ENCODE data around the gene ZMIZ1. TPM values are rescaled to one million over a fixed set of nuclear protein-coding genes. Genes with fewer than 3 reads are reported as not detected.

ZMIZ1 gene
- total RNA-seq, 5 donors from 2014 or later (not counting 1 experiment from before 2014, with no cell fraction given): 16.8 to 27.1 (median 21.2) TPM

- no peak overlapping the region for H3K27ac Mint-ChIP-seq
- H3K4me1 ChIP-seq (ENCODE audit: control insufficient read depth in 1 of 2, extremely low read depth in 1 of 2, insufficient read depth in 2 of 2, low read length in 2 of 2): peaks cover 12 to 28% of the 10 kb centered on the region in 2 experiments
Observed at GRCh38 chr10:79131836-79132631, 63.3 kb downstream of the ZMIZ1 start.

GRCh38 chr10:79132681-79133381, 64.1 kb downstream of the ZMIZ1 start:
- H3K27ac Mint-ChIP-seq: peak overlapping the region in 1 of 2 donors; percentile 67
- Histone ChIP-seq H3K9me3 (no peaks in the 10 kb centered on the region), H3K36me3 (ENCODE audit: control insufficient read depth in 2 of 2, extremely low read depth in 1 of 2, insufficient read depth in 1 of 2, low read length in 1 of 2) (no peaks in the 10 kb centered on the region), H3K4me3 (ENCODE audit: control insufficient read depth in 1 of 2, extremely low read depth in 1 of 2, low read length in 1 of 2) (no peak overlapping the region), H3K27me3 (replicated peaks in 1 of 2; ENCODE audit: control insufficient read depth in 2 of 2, extremely low read depth in 1 of 2, insufficient read depth in 2 of 2, low read length in 1 of 2) (no peaks in the 10 kb centered on the region), H3K4me1 (ENCODE audit: control insufficient read depth in 1 of 2, extremely low read depth in 1 of 2, insufficient read depth in 2 of 2, low read length in 2 of 2) (peaks cover 20 to 36% of the 10 kb centered on the region in 2 experiments), H3K27ac (ENCODE audit: low read length) (no peak overlapping the region)
- H3K36me3 Mint-ChIP-seq: peaks cover 3% of the 10 kb centered on the region
- ChIA-PET CTCF (no interaction called here), POLR2A (no interaction called here)
- DNase-seq: no peak
- no peak for ATAC-seq (replicated peaks in 1 of 4)
- no peak overlapping the region for H3K4me3 Mint-ChIP-seq
- H3K4me1 Mint-ChIP-seq: peaks cover 40 to 54% (median 50%) of the 10 kb centered on the region in 3 donors
- H3K9me3 Mint-ChIP-seq: no peaks in the 10 kb centered on the region
- WGBS (ENCODE audit: insufficient coverage): 100% methylated on average over 1 of the region's 7 CpGs
- H3K27me3 Mint-ChIP-seq: no peaks in the 10 kb centered on the region

More at GRCh38 chr10:79131836-79132631, 63.3 kb downstream of the ZMIZ1 start:
- Histone ChIP-seq H3K27ac (ENCODE audit: low read length) (no peak overlapping the region), H3K36me3 (ENCODE audit: control insufficient read depth in 2 of 2, extremely low read depth in 1 of 2, insufficient read depth in 1 of 2, low read length in 1 of 2) (peaks cover 0 to 3% of the 10 kb centered on the region in 2 donors), H3K9me3 (no peaks in the 10 kb centered on the region), H3K27me3 (replicated peaks in 1 of 2; ENCODE audit: control insufficient read depth in 2 of 2, extremely low read depth in 1 of 2, insufficient read depth in 2 of 2, low read length in 1 of 2) (no peaks in the 10 kb centered on the region), H3K4me3 (ENCODE audit: control insufficient read depth in 1 of 2, extremely low read depth in 1 of 2, low read length in 1 of 2) (no peak overlapping the region)
- Mint-ChIP-seq H3K4me1 (peaks cover 35 to 47% (median 42%) of the 10 kb centered on the region in 3 donors), H3K9me3 (no peaks in the 10 kb centered on the region), H3K4me3 (no peak overlapping the region), H3K36me3 (peaks cover 3% of the 10 kb centered on the region), H3K27me3 (no peaks in the 10 kb centered on the region)
- ChIA-PET CTCF (no interaction called here), POLR2A (interaction anchor here in 1 of 2 donors (0.6 kb wide), 1 partner anchor 170 kb away, joined by 6 read pairs; no protein-coding TSS in a partner anchor)
- WGBS (ENCODE audit: insufficient coverage): 52% methylated on average over 8 of the region's 13 CpGs
- no peak for ATAC-seq (replicated peaks in 1 of 4)
- no peak for DNase-seq

DNA sequence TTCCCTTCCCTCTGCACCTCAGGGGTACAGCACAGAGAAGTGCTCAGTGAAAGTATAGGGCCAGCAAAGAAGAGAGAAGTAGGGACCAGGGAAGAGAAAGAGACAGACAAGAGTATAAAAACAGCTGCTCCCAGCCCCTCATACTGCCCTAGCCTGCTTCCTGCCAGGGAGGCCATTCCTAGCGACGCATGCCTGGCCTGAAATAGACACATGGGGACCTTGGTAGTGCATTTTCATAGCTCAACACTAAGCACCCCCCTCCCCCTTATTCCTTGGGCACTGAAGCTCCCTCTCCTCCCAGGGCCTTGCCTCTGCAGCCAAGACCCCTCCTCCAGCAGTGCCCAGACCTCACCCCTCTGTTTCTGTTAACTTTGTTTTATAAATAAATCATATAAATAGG, 64.7 kb downstream of the ZMIZ1 start:
- peaks cover 24 to 41% of the 10 kb centered on the region in 2 experiments for H3K4me1 ChIP-seq (ENCODE audit: control insufficient read depth in 1 of 2, extremely low read depth in 1 of 2, insufficient read depth in 2 of 2, low read length in 2 of 2)
- no peaks in the 10 kb centered on the region for H3K9me3 ChIP-seq
- peak overlapping the region in 1 of 2 donors; percentile 67 for H3K27ac Mint-ChIP-seq
- no peaks in the 10 kb centered on the region for H3K36me3 ChIP-seq (ENCODE audit: control insufficient read depth in 2 of 2, extremely low read depth in 1 of 2, insufficient read depth in 1 of 2, low read length in 1 of 2)
- ChIA-PET CTCF (no interaction called here), POLR2A (no interaction called here)
- no peaks in the 10 kb centered on the region for H3K9me3 Mint-ChIP-seq
- H3K36me3 Mint-ChIP-seq: peaks cover 3% of the 10 kb centered on the region
- H3K4me3 ChIP-seq (ENCODE audit: control insufficient read depth in 1 of 2, extremely low read depth in 1 of 2, low read length in 1 of 2): no peak overlapping the region
- H3K4me1 Mint-ChIP-seq: peaks cover 42 to 56% (median 52%) of the 10 kb centered on the region in 3 donors
- H3K27me3 Mint-ChIP-seq: no peaks in the 10 kb centered on the region
- H3K27me3 ChIP-seq (replicated peaks in 1 of 2; ENCODE audit: control insufficient read depth in 2 of 2, extremely low read depth in 1 of 2, insufficient read depth in 2 of 2, low read length in 1 of 2): no peaks in the 10 kb centered on the region
- no CpG with 5 or more reads among the region's 2 CpGs for whole genome bisulfite sequencing (ENCODE audit: insufficient coverage)
- H3K4me3 Mint-ChIP-seq: no peak overlapping the region
- DNase-seq (no peak), ATAC-seq (replicated peaks in 1 of 4) (no peak)
- no peak overlapping the region for H3K27ac ChIP-seq (ENCODE audit: low read length)

- peaks cover 39 to 64% (median 59%) of the 10 kb centered on the region in 3 donors for H3K4me1 Mint-ChIP-seq
- no peaks in the 10 kb centered on the region for H3K36me3 ChIP-seq (ENCODE audit: control insufficient read depth in 2 of 2, extremely low read depth in 1 of 2, insufficient read depth in 1 of 2, low read length in 1 of 2)
- H3K4me3 Mint-ChIP-seq: no peak overlapping the region
- H3K27me3 ChIP-seq (replicated peaks in 1 of 2; ENCODE audit: control insufficient read depth in 2 of 2, extremely low read depth in 1 of 2, insufficient read depth in 2 of 2, low read length in 1 of 2): no peaks in the 10 kb centered on the region
- H3K36me3 Mint-ChIP-seq: peaks cover 22% of the 10 kb centered on the region
- H3K9me3 ChIP-seq: no peaks in the 10 kb centered on the region
- H3K27ac Mint-ChIP-seq: peak overlapping the region; percentile 88 to 89
- H3K4me1 ChIP-seq (ENCODE audit: control insufficient read depth in 1 of 2, extremely low read depth in 1 of 2, insufficient read depth in 2 of 2, low read length in 2 of 2): peaks cover 24 to 54% of the 10 kb centered on the region in 2 experiments
- no peaks in the 10 kb centered on the region for H3K27me3 Mint-ChIP-seq
- peak overlapping the region; percentile 46 for H3K27ac ChIP-seq (ENCODE audit: low read length)
- DNase-seq: no peak
- no peak overlapping the region for H3K4me3 ChIP-seq (ENCODE audit: control insufficient read depth in 1 of 2, extremely low read depth in 1 of 2, low read length in 1 of 2)
- 94% methylated on average over 8 of the region's 9 CpGs for WGBS (ENCODE audit: insufficient coverage)
- POLR2A ChIA-PET: no interaction called here
- no peaks in the 10 kb centered on the region for H3K9me3 Mint-ChIP-seq
- ATAC-seq (replicated peaks in 1 of 4): no peak
- CTCF ChIA-PET: no interaction called here
Observed at GRCh38 chr10:79135790-79136189, 67.0 kb downstream of the ZMIZ1 start.

- peak overlapping the region; percentile 88 to 89 for H3K27ac Mint-ChIP-seq
- no peaks in the 10 kb centered on the region for H3K9me3 Mint-ChIP-seq
- CTCF ChIA-PET: no interaction called here
- H3K27me3 ChIP-seq (replicated peaks in 1 of 2; ENCODE audit: control insufficient read depth in 2 of 2, extremely low read depth in 1 of 2, insufficient read depth in 2 of 2, low read length in 1 of 2): no peaks in the 10 kb centered on the region
- H3K4me3 ChIP-seq (ENCODE audit: control insufficient read depth in 1 of 2, extremely low read depth in 1 of 2, low read length in 1 of 2): no peak overlapping the region
- H3K9me3 ChIP-seq: no peaks in the 10 kb centered on the region
- H3K27me3 Mint-ChIP-seq: no peaks in the 10 kb centered on the region
- H3K27ac ChIP-seq (ENCODE audit: low read length): peak overlapping the region; percentile 46
- H3K4me3 Mint-ChIP-seq: peak overlapping the region; percentile 19 to 72 (median 47)
- WGBS (ENCODE audit: insufficient coverage): 16% methylated on average over 2 of the region's 2 CpGs
- POLR2A ChIA-PET: no interaction called here
- no peaks in the 10 kb centered on the region for H3K36me3 ChIP-seq (ENCODE audit: control insufficient read depth in 2 of 2, extremely low read depth in 1 of 2, insufficient read depth in 1 of 2, low read length in 1 of 2)
- DNase-seq (peak in 1 of 35 experiments; percentile 19), ATAC-seq (replicated peaks in 1 of 4) (peak; percentile 43 to 54 (median 44))
- peaks cover 24 to 54% of the 10 kb centered on the region in 2 experiments for H3K4me1 ChIP-seq (ENCODE audit: control insufficient read depth in 1 of 2, extremely low read depth in 1 of 2, insufficient read depth in 2 of 2, low read length in 2 of 2)
- peaks cover 26% of the 10 kb centered on the region for H3K36me3 Mint-ChIP-seq
- H3K4me1 Mint-ChIP-seq: peaks cover 39 to 68% (median 63%) of the 10 kb centered on the region in 3 donors
Observed at GRCh38 chr10:79136236-79137005, 67.7 kb downstream of the ZMIZ1 start.

GRCh38 chr10:79137300-79137756, 68.6 kb downstream of the ZMIZ1 start:
- ChIA-PET CTCF (no interaction called here), POLR2A (no interaction called here)
- DNase-seq (no peak), ATAC-seq (replicated peaks in 1 of 4) (peak in 2 of 4 experiments; percentile 8 to 20)
- Mint-ChIP-seq H3K4me3 (peak overlapping the region; percentile 31 to 72 (median 54)), H3K4me1 (peaks cover 36 to 73% (median 73%) of the 10 kb centered on the region in 3 donors), H3K27ac (peak overlapping the region; percentile 85 to 91), H3K9me3 (no peaks in the 10 kb centered on the region), H3K36me3 (peaks cover 35% of the 10 kb centered on the region), H3K27me3 (no peaks in the 10 kb centered on the region)
- Histone ChIP-seq H3K27ac (ENCODE audit: low read length) (peak overlapping the region; percentile 28), H3K4me1 (ENCODE audit: control insufficient read depth in 1 of 2, extremely low read depth in 1 of 2, insufficient read depth in 2 of 2, low read length in 2 of 2) (peaks cover 22 to 54% of the 10 kb centered on the region in 2 experiments), H3K4me3 (ENCODE audit: control insufficient read depth in 1 of 2, extremely low read depth in 1 of 2, low read length in 1 of 2) (peak overlapping the region; percentile 30 to 31), H3K9me3 (no peaks in the 10 kb centered on the region), H3K36me3 (ENCODE audit: control insufficient read depth in 2 of 2, extremely low read depth in 1 of 2, insufficient read depth in 1 of 2, low read length in 1 of 2) (no peaks in the 10 kb centered on the region), H3K27me3 (replicated peaks in 1 of 2; ENCODE audit: control insufficient read depth in 2 of 2, extremely low read depth in 1 of 2, insufficient read depth in 2 of 2, low read length in 1 of 2) (no peaks in the 10 kb centered on the region)
- 19% methylated on average over 5 of the region's 8 CpGs for WGBS (ENCODE audit: insufficient coverage)

All from T-cell (primary cell).